Neural progenitor cell (in vitro differentiated cells): ENCODE data around the gene CD14.
"Not testable (repeated sequence)": the region's sequence is repeated elsewhere in the genome, so short reads cannot be mapped to it uniquely, and the experiment has no call there.

Experiments
- EZH2 ChIP-seq: fragments of 200-600 bp; sonication (generic); IDR thresholded peaks from 2 replicates; pipeline ENCODE4 v1.6.1; 2017; ENCODE audit warnings: antibody characterized with exemption, mild to moderate bottlenecking, moderate library complexity
- TF ChIP-seq, protein P1 (sequence below): fragments of 200-600 bp; sonication (generic); IDR thresholded peaks from 2 replicates; pipeline ENCODE4 v1.5.1; 2017; ENCODE audit warnings: antibody characterized with exemption, mild to moderate bottlenecking

DNA sequence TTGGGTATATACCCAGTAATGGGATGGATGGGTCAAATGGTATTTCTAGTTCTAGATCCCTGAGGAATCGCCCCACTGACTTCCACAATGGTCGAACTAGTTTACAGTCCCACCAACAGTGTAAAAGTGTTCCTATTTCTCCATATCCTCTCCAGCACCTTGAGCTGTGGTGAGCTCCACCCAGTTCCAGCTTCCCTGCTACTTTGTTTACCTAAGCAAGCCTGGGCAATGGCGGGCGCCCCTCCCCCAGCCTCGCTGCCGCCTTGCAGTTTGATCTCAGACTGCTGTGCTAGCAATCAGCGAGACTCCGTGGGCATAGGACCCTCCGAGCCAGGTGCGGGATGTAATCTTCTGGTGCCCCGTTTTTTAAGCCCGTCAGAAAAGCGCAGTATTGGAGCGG, 39.9 kb downstream of the CD14 start:
- TF ChIP-seq, protein P1, sequence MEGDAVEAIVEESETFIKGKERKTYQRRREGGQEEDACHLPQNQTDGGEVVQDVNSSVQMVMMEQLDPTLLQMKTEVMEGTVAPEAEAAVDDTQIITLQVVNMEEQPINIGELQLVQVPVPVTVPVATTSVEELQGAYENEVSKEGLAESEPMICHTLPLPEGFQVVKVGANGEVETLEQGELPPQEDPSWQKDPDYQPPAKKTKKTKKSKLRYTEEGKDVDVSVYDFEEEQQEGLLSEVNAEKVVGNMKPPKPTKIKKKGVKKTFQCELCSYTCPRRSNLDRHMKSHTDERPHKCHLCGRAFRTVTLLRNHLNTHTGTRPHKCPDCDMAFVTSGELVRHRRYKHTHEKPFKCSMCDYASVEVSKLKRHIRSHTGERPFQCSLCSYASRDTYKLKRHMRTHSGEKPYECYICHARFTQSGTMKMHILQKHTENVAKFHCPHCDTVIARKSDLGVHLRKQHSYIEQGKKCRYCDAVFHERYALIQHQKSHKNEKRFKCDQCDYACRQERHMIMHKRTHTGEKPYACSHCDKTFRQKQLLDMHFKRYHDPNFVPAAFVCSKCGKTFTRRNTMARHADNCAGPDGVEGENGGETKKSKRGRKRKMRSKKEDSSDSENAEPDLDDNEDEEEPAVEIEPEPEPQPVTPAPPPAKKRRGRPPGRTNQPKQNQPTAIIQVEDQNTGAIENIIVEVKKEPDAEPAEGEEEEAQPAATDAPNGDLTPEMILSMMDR = not testable (repeated sequence)
- not testable (repeated sequence) for TF ChIP-seq EZH2
